HEK293 (cell line): Measurements from ENCODE around the gene DEDD2.

Experiments
- CTCF ChIP-seq: fragments of 450-650 bp; formaldehyde crosslinking; IDR thresholded peaks from 2 replicates; pipeline ENCODE4 v1.5.1; 2016; ENCODE audit warnings: missing biosample characterization, missing genetic modification characterization
- HOXC10 ChIP-seq: sonication (generic); formaldehyde crosslinking; IDR thresholded peaks from 2 replicates; pipeline ENCODE4 v1.8.1; 2023; ENCODE audit warnings: mild to moderate bottlenecking, missing genetic modification reagents
- IKZF3 ChIP-seq: fragments of 450-650 bp; IDR thresholded peaks from 2 replicates; pipeline ENCODE4 v1.5.0; 2018; ENCODE audit warnings: missing biosample characterization, mild to moderate bottlenecking, missing genetic modification characterization, moderate library complexity
- KLF16 ChIP-seq: fragments of 450-650 bp; formaldehyde crosslinking; IDR thresholded peaks from 2 replicates; pipeline ENCODE4 v1.5.1; 2017; ENCODE audit warnings: missing biosample characterization, missing genetic modification characterization
- MEIS1 ChIP-seq: sonication (generic); formaldehyde crosslinking; IDR thresholded peaks from 2 replicates; pipeline ENCODE4 v1.8.1; 2022; ENCODE audit warnings: missing genetic modification reagents, mild to moderate bottlenecking, borderline replicate concordance
- PRDM10 ChIP-seq: fragments of 450-650 bp; formaldehyde crosslinking; IDR thresholded peaks from 2 replicates; pipeline ENCODE4 v1.5.1; 2016; ENCODE audit warnings: missing biosample characterization, missing genetic modification characterization
- SALL2 ChIP-seq: fragments of 450-650 bp; formaldehyde crosslinking; IDR thresholded peaks from 2 replicates; pipeline ENCODE4 v1.5.0; 2017; ENCODE audit warnings: missing biosample characterization, mild to moderate bottlenecking, missing genetic modification characterization, borderline replicate concordance
- SP2 ChIP-seq: fragments of 450-650 bp; formaldehyde crosslinking; IDR thresholded peaks from 2 replicates; pipeline ENCODE4 v1.5.1; 2016; ENCODE audit warnings: missing biosample characterization, missing genetic modification characterization
- ZBTB6 ChIP-seq: fragments of 450-650 bp; formaldehyde crosslinking; IDR thresholded peaks from 2 replicates; pipeline ENCODE4 v1.5.1; 2017; ENCODE audit warnings: missing biosample characterization, missing genetic modification characterization
- ZNF157 ChIP-seq: fragments of 450-650 bp; formaldehyde crosslinking; IDR thresholded peaks from 2 replicates; pipeline ENCODE4 v1.5.1; 2016; ENCODE audit warnings: missing biosample characterization, missing genetic modification characterization
- ZNF223 ChIP-seq: fragments of 450-650 bp; formaldehyde crosslinking; IDR thresholded peaks from 2 replicates; pipeline ENCODE4 v1.5.1; 2016; ENCODE audit warnings: missing biosample characterization, missing genetic modification characterization
- ZNF23 ChIP-seq: fragments of 450-650 bp; formaldehyde crosslinking; IDR thresholded peaks from 2 replicates; pipeline ENCODE4 v1.5.1; 2016; ENCODE audit warnings: missing biosample characterization, missing genetic modification characterization, borderline replicate concordance
- ZNF26 ChIP-seq: fragments of 450-650 bp; formaldehyde crosslinking; IDR thresholded peaks from 2 replicates; pipeline ENCODE4 v1.5.1; 2016; ENCODE audit warnings: missing biosample characterization, missing genetic modification characterization
- ZNF274 ChIP-seq, 2 experiments: fragments of 200-500 bp in 1 of 2; fragments of 450-650 bp in 1 of 2; sonication (Bioruptor generic) in 1 of 2; formaldehyde crosslinking in 1 of 2; IDR thresholded peaks; 2 replicates each; pipeline versions ENCODE4 v1.5.1 to v1.6.1; 2014 to 2016; ENCODE audit warnings: borderline replicate concordance in 1 of 2, inconsistent platforms in 1 of 2, low read length in 1 of 2, missing biosample characterization in 1 of 2, missing genetic modification characterization in 1 of 2
- ZNF292 ChIP-seq: fragments of 450-650 bp; formaldehyde crosslinking; IDR thresholded peaks from 2 replicates; pipeline ENCODE4 v1.5.1; 2016; ENCODE audit warnings: low read depth, missing biosample characterization, missing genetic modification characterization, borderline replicate concordance
- ZNF302 ChIP-seq: fragments of 450-650 bp; formaldehyde crosslinking; IDR thresholded peaks from 2 replicates; pipeline ENCODE4 v1.5.1; 2016; ENCODE audit warnings: missing biosample characterization, missing genetic modification characterization, low read depth
- ZNF391 ChIP-seq: fragments of 450-650 bp; formaldehyde crosslinking; IDR thresholded peaks from 2 replicates; pipeline ENCODE4 v1.5.1; 2016; ENCODE audit warnings: low read depth, missing biosample characterization, missing genetic modification characterization, borderline replicate concordance
- ZNF423 ChIP-seq: fragments of 450-650 bp; formaldehyde crosslinking; IDR thresholded peaks from 2 replicates; pipeline ENCODE4 v1.5.1; 2016; ENCODE audit warnings: missing biosample characterization, missing genetic modification characterization
- ZNF473 ChIP-seq: fragments of 450-650 bp; formaldehyde crosslinking; IDR thresholded peaks from 2 replicates; pipeline ENCODE4 v1.5.1; 2017; ENCODE audit warnings: missing biosample characterization, missing genetic modification characterization
- ZNF560 ChIP-seq: fragments of 450-650 bp; formaldehyde crosslinking; IDR thresholded peaks from 2 replicates; pipeline ENCODE4 v1.5.1; 2017; ENCODE audit warnings: missing biosample characterization, missing genetic modification characterization, borderline replicate concordance
- ZNF626 ChIP-seq: fragments of 450-650 bp; sonication (Bioruptor Pico); formaldehyde crosslinking; IDR thresholded peaks from 2 replicates; pipeline ENCODE4 v1.5.1; 2018; ENCODE audit warnings: missing biosample characterization, missing genetic modification characterization, inconsistent platforms
- ZNF658 ChIP-seq: fragments of 450-650 bp; formaldehyde crosslinking; IDR thresholded peaks from 2 replicates; pipeline ENCODE4; 2016; ENCODE audit warnings: missing biosample characterization, missing genetic modification characterization
- ZNF692 ChIP-seq: fragments of 450-650 bp; formaldehyde crosslinking; IDR thresholded peaks from 2 replicates; pipeline ENCODE4 v1.5.1; 2016; ENCODE audit warnings: missing biosample characterization, missing genetic modification characterization
- ZNF747 ChIP-seq: fragments of 450-650 bp; formaldehyde crosslinking; IDR thresholded peaks from 2 replicates; pipeline ENCODE4 v1.5.1; 2016; ENCODE audit warnings: missing biosample characterization, missing genetic modification characterization
- ZNF785 ChIP-seq: fragments of 450-650 bp; formaldehyde crosslinking; IDR thresholded peaks from 2 replicates; pipeline ENCODE4 v1.5.1; 2016; ENCODE audit warnings: missing biosample characterization, missing genetic modification characterization
- ZNF843 ChIP-seq: fragments of 450-650 bp; formaldehyde crosslinking; IDR thresholded peaks from 2 replicates; pipeline ENCODE4 v1.5.1; 2016; ENCODE audit warnings: missing biosample characterization, missing genetic modification characterization
- TF ChIP-seq, protein P1 (sequence below): fragments of 450-650 bp; formaldehyde crosslinking; IDR thresholded peaks from 2 replicates; pipeline ENCODE4 v1.5.1; 2016; ENCODE audit warnings: missing biosample characterization, missing genetic modification characterization

DEDD2 gene

DNA sequence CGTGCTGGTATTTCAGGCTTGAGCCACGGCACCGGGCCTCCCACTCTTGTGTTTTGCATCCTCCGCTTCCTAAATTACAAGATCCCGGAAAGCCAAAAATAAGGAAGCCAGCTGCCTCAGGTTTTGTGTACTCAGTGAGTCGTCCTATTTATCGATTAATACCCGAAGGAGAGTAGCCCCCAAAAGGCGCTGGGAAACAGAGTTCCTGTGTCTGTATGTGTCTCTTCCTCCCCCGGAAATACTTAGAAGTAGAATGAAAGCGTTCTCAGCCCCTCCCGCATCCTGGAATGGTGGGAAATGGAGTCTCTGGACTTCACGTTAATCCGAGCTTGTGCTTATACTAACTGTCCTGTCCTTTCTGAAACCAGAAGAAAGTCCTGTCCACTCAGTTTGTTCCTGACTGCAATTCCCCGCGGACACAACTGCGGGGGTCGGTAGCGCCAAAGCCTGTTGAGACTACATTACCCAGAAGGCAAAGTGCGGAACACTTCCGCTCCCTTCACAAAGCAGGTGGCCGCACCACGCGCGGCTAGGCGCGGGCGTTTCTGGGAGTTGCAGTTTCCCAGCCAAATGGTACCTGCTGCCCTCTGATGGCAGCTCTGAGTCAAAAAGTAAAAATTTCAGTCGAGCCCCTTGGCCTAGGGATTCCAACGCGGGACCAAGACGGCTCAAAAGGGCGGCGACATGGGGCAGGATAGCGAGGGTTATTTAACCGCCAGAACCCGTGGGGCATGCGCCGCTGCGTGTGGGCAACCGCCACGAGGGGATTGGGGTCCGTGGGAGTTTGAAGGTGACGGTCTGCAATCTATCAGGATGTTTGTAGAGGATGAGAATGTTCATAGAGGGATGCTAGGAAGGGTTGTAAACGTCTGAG, 27.1 kb upstream of the DEDD2 start (continued):
- peak; percentile 77 for TF ChIP-seq PRDM10 (tag by site-specific recombination)
- no peak for TF ChIP-seq SALL2 (tag by site-specific recombination)
- peak; percentile 95 for TF ChIP-seq CTCF (tag by site-specific recombination)
- TF ChIP-seq ZNF692, result peak; percentile 60
- no peak for TF ChIP-seq ZNF23 (tag by site-specific recombination)
- TF ChIP-seq ZNF302 (tag by site-specific recombination), result no peak
- no peak for TF ChIP-seq ZNF26
- no peak for TF ChIP-seq ZNF223 (tag by site-specific recombination)
- TF ChIP-seq ZNF747 (tag by site-specific recombination), result no peak
- TF ChIP-seq ZNF843, result no peak
- TF ChIP-seq ZNF658, result no peak
- TF ChIP-seq ZNF785, result no peak
- no peak for TF ChIP-seq ZNF626 (tag by site-specific recombination)
- peak; percentile 65 for TF ChIP-seq KLF16 (tag by site-specific recombination)
- no peak for TF ChIP-seq ZNF391 (tag by site-specific recombination)
- TF ChIP-seq SP2 (tag by site-specific recombination), result peak; percentile 68
- no peak for TF ChIP-seq IKZF3 (tag by site-specific recombination)
- TF ChIP-seq MEIS1 (CRISPR knock-in tag), result no peak
- no peak for TF ChIP-seq ZBTB6 (tag by site-specific recombination)
- TF ChIP-seq ZNF560 (tag by site-specific recombination), result no peak
- no peak for TF ChIP-seq ZNF473 (tag by site-specific recombination)
- no peak for TF ChIP-seq ZNF423 (tag by site-specific recombination)
- TF ChIP-seq ZNF157, result no peak
- no peak for TF ChIP-seq HOXC10 (CRISPR knock-in tag)
- TF ChIP-seq ZNF274 (IDR thresholded peaks at IDR 0.05; ENCODE audit: low read length), result no peak
- TF ChIP-seq ZNF274 (tag by site-specific recombination; IDR thresholded peaks at IDR 0.05; ENCODE audit: borderline replicate concordance), result no peak
- TF ChIP-seq, protein P1, sequence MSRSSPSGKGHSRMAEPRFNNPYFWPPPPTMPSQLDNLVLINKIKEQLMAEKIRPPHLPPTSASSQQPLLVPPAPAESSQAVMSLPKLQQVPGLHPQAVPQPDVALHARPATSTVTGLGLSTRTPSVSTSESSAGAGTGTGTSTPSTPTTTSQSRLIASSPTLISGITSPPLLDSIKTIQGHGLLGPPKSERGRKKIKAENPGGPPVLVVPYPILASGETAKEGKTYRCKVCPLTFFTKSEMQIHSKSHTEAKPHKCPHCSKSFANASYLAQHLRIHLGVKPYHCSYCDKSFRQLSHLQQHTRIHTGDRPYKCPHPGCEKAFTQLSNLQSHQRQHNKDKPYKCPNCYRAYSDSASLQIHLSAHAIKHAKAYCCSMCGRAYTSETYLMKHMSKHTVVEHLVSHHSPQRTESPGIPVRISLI (tag by site-specific recombination), result no peak
- no peak for TF ChIP-seq ZNF292 (tag by site-specific recombination)
